B cell (primary cell): ENCODE results near the gene SLC16A6.
"Not testable (repeated sequence)": the region's sequence is repeated elsewhere in the genome, so short reads cannot be mapped to it uniquely, and the experiment has no call there.

Experiments used
- EZH2 ChIP-seq: IDR thresholded peaks from 2 replicates; pipeline ENCODE4 v1.6.1; 2012; ENCODE audit warnings: borderline replicate concordance, low read depth, mild to moderate bottlenecking, moderate library complexity, low read length; ENCODE audit not compliant: insufficient read depth, poor library complexity, severe bottlenecking
- TF ChIP-seq, protein P1 (sequence below): fragments of 200-600 bp; IDR thresholded peaks from one replicate; pipeline ENCODE4 v1.8.0; 2022; ENCODE audit warnings: antibody characterized with exemption, mild to moderate bottlenecking

DNA sequence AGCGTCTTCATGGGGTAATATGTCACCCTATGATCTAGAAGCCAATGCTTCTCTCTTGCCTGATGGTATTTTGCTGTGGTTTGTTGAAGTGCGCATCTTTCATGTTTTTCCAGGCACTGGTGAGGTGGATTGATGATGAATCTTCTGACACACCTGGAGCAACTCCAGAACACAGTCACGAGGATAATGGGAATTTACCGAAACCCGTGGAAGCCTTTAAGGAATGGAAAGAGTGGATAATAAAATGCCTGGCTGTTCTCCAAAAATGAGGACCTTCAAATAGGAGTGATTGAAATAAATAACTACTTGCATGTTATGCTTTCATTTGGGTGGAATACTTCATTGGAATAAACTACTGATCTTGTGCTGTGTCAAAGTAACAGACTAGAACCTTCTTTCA, 34.2 kb downstream of the SLC16A6 start:
- not testable (repeated sequence) for TF ChIP-seq EZH2
- TF ChIP-seq, protein P1, sequence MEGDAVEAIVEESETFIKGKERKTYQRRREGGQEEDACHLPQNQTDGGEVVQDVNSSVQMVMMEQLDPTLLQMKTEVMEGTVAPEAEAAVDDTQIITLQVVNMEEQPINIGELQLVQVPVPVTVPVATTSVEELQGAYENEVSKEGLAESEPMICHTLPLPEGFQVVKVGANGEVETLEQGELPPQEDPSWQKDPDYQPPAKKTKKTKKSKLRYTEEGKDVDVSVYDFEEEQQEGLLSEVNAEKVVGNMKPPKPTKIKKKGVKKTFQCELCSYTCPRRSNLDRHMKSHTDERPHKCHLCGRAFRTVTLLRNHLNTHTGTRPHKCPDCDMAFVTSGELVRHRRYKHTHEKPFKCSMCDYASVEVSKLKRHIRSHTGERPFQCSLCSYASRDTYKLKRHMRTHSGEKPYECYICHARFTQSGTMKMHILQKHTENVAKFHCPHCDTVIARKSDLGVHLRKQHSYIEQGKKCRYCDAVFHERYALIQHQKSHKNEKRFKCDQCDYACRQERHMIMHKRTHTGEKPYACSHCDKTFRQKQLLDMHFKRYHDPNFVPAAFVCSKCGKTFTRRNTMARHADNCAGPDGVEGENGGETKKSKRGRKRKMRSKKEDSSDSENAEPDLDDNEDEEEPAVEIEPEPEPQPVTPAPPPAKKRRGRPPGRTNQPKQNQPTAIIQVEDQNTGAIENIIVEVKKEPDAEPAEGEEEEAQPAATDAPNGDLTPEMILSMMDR: not testable (repeated sequence)
